ENCODE data around the gene ACTC1.

GRCh38 chr15:34757262-34757661 lies 38.1 kb downstream of the ACTC1 start:
- TF ChIP-seq EZH2phosphoT487 (IDR thresholded peaks at IDR 0.05; ENCODE audit: unreplicated experiment), result no peak
- TF ChIP-seq, protein P1, sequence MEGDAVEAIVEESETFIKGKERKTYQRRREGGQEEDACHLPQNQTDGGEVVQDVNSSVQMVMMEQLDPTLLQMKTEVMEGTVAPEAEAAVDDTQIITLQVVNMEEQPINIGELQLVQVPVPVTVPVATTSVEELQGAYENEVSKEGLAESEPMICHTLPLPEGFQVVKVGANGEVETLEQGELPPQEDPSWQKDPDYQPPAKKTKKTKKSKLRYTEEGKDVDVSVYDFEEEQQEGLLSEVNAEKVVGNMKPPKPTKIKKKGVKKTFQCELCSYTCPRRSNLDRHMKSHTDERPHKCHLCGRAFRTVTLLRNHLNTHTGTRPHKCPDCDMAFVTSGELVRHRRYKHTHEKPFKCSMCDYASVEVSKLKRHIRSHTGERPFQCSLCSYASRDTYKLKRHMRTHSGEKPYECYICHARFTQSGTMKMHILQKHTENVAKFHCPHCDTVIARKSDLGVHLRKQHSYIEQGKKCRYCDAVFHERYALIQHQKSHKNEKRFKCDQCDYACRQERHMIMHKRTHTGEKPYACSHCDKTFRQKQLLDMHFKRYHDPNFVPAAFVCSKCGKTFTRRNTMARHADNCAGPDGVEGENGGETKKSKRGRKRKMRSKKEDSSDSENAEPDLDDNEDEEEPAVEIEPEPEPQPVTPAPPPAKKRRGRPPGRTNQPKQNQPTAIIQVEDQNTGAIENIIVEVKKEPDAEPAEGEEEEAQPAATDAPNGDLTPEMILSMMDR (conservative IDR thresholded peaks at IDR 0.05; ENCODE audit: low read depth in 2 of 2), result no peak
- TF ChIP-seq CREB1 (CRISPR knock-in tag; IDR thresholded peaks at IDR 0.05; ENCODE audit: low read depth), result no peak
- no peak for TF ChIP-seq POLR2AphosphoS5 (IDR thresholded peaks at IDR 0.05; ENCODE audit: low read depth)
- TF ChIP-seq REST (IDR thresholded peaks at IDR 0.05; ENCODE audit: unreplicated experiment), result no peak
- no peak for TF ChIP-seq NANOG (IDR thresholded peaks at IDR 0.05; ENCODE audit: borderline replicate concordance)
- no peak for TF ChIP-seq EZH2 (IDR thresholded peaks at IDR 0.05; ENCODE audit: low read depth, unreplicated experiment)
- TF ChIP-seq ZNF331 (CRISPR knock-in tag; IDR thresholded peaks at IDR 0.05; ENCODE audit: low read depth), result no peak
- TF ChIP-seq STAT1 (IDR thresholded peaks at IDR 0.05; ENCODE audit: unreplicated experiment), result no peak
- no peak for TF ChIP-seq JUNB (IDR thresholded peaks at IDR 0.05; ENCODE audit: unreplicated experiment)
